Coronary artery (tissue), 2 donors: ENCODE results near the gene RNF149.

Experiments
- DNase-seq: peaks from one replicate; pipeline ENCODE4 v3.0.0-alpha.2; 2017; ENCODE audit warnings: low spot score
- H3K27ac ChIP-seq, 2 donors: fragments of 200-600 bp; sonication (generic); one replicate each; pipeline ENCODE4 v1.5.1; 2016 to 2019
- H3K4me3 ChIP-seq: fragments of 200-600 bp; sonication (generic); 2 replicates; pipeline ENCODE4 v1.5.1; 2016; ENCODE audit warnings: mild to moderate bottlenecking, moderate library complexity
- CTCF ChIP-seq: fragments of 200-600 bp; sonication (generic); IDR thresholded peaks from one replicate; pipeline ENCODE4 v1.5.1; 2019; ENCODE audit warnings: antibody characterized with exemption

The RNF149 gene

GRCh38 chr2:101296371-101296770, 12.1 kb downstream of the RNF149 start:
- TF ChIP-seq CTCF: no peak
- Histone ChIP-seq H3K4me3 (no peak overlapping the region), H3K27ac (no peak overlapping the region)
- no peak for DNase-seq

GRCh38 chr2:101295895-101296294, 12.6 kb downstream of the RNF149 start:
- no peak for TF ChIP-seq CTCF
- Histone ChIP-seq H3K4me3 (no peak overlapping the region), H3K27ac (no peak overlapping the region)
- DNase-seq: no peak

DNA sequence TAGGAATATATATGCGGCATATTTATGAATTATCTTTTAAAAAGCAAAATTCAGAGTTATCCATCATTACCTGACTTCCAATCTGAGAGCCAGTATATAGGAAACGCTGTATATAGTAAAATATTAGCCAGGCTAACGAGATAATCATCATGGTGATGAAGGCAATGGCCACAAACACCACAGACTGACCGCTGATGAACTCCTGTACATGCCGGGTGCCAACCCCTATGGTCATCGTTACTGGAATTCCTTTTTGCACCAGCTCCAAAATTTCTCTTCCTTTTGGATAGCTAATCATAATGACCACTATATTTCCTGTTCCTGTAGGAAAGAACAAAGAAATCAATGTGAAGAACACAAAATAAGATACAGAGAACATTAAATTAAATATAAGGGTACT, 13.6 kb downstream of the RNF149 start:
- TF ChIP-seq CTCF: no peak
- DNase-seq: no peak
- H3K27ac ChIP-seq: no peak overlapping the region
- no peak overlapping the region for H3K4me3 ChIP-seq

DNA sequence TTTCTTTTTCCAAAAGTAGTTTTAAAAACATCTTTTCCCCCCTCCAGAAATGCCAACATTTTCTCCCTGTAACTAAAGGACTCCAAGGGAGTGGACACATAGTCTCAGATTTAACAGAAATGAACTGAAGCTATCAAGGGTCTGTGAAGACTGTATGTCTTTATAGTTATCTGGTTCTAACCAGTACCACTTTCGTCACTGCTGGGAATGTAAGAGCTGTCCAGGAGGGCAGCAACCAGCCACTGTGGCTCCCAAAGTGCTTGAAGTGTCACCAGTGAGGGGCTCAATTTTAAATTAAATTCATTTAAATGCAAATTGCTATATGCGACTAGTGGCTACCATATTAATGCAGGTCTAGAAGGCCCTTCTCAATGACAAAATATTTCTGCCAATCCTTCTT, 15.0 kb downstream of the RNF149 start:
- no peak for DNase-seq
- Histone ChIP-seq H3K27ac (no peak overlapping the region), H3K4me3 (no peak overlapping the region)
- no peak for TF ChIP-seq CTCF

- Histone ChIP-seq H3K4me3 (no peak overlapping the region), H3K27ac (no peak overlapping the region)
- TF ChIP-seq CTCF: no peak
- DNase-seq: no peak
These were observed 16.5 kb downstream of the RNF149 start for GRCh38 chr2:101291973-101292372.

GRCh38 chr2:101290711-101291110, 17.8 kb downstream of the RNF149 start:
- no peak overlapping the region for H3K27ac ChIP-seq
- DNase-seq: no peak
- no peak for TF ChIP-seq CTCF
- H3K4me3 ChIP-seq: no peak overlapping the region

DNA sequence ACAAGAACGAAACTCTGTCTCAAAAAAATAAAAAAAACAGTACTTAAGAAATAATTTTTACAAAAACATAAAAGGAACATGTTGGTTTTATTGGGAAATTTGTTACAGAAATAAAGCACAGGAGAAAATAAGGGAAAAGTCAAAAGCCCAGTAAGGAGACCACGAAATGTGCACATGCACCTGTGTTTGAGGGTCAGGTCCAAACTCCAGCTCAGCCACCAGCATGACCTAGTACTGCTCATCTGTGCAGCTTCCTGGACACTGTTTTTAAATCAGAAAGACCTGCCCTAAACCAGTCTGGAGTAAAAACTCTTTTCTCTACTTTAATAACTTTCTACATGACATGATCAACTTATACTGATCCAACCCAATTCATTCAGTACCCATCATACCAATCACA, 21.2 kb downstream of the RNF149 start:
- no peak for DNase-seq
- TF ChIP-seq CTCF: no peak
- H3K4me3 ChIP-seq: no peak overlapping the region
- H3K27ac ChIP-seq: no peak overlapping the region
